HG02623 (cell line): ENCODE results near the gene FTL.
"Not testable (repeated sequence)": the region's sequence is repeated elsewhere in the genome, so short reads cannot be mapped to it uniquely, and the experiment has no call there.

Experiments
- ATAC-seq: cut with Tn5 transposase; IDR thresholded peaks from one replicate; pipeline ENCODE4 v1.9.1; 2021; ENCODE audit warnings: moderate library complexity; ENCODE audit not compliant: unreplicated experiment

FTL gene

DNA sequence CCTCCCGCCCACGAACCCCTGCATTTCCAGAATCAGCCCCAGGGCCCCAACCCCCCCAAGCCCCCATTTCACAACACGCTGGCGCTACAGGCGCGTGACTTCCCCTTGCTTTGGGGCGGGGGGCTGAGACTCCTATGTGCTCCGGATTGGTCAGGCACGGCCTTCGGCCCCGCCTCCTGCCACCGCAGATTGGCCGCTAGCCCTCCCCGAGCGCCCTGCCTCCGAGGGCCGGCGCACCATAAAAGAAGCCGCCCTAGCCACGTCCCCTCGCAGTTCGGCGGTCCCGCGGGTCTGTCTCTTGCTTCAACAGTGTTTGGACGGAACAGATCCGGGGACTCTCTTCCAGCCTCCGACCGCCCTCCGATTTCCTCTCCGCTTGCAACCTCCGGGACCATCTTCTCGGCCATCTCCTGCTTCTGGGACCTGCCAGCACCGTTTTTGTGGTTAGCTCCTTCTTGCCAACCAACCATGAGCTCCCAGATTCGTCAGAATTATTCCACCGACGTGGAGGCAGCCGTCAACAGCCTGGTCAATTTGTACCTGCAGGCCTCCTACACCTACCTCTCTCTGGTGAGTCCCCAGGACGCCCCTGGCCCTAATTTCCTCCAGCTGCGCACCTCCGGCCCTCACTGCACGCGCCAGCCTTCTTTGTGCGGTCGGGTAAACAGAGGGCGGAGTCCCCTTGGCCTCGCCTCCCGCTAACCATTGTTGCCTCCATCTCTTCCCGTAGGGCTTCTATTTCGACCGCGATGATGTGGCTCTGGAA lies at the start of gene FTL:
TSS of gene FTL (plus strand) at position 270 of the 766 bp plus-strand sequence. CDS start at position 469, 199 bp downstream.
- ATAC-seq: peak; percentile 59

- ATAC-seq: no peak
Measured at GRCh38 chr19:48915757-48916156, 49.4 kb upstream of the FTL start.

DNA sequence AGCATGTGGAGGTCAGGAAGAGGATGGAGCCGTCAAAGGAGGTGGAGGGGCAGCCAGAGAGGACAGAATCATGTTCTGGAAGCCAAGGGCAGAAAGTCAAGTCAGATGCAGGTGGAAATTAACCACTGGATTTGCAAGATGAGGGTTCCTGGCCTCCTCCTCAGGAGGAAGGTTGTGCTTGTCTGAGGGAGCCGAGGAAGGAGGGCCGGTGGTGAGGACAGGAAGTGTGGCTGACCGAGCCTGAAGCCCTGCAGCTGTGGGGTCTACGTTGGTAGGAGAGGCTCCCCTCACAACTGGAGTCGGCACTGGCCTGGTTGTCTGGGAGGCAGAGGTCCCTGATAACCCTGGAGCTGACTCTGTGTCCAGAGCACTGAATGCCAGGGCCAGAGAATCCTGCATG lies 47.0 kb upstream of the FTL start:
- ATAC-seq: no peak

- ATAC-seq: no peak
Measured at GRCh38 chr19:48918801-48919247, 46.3 kb upstream of the FTL start.

GRCh38 chr19:48919271-48919670 lies 45.8 kb upstream of the FTL start:
- not testable (repeated sequence) for ATAC-seq

- no peak for ATAC-seq
Measured at GRCh38 chr19:48920949-48921348, 44.2 kb upstream of the FTL start.

GRCh38 chr19:48921721-48922500 lies 43.2 kb upstream of the FTL start:
- ATAC-seq: no peak

DNA sequence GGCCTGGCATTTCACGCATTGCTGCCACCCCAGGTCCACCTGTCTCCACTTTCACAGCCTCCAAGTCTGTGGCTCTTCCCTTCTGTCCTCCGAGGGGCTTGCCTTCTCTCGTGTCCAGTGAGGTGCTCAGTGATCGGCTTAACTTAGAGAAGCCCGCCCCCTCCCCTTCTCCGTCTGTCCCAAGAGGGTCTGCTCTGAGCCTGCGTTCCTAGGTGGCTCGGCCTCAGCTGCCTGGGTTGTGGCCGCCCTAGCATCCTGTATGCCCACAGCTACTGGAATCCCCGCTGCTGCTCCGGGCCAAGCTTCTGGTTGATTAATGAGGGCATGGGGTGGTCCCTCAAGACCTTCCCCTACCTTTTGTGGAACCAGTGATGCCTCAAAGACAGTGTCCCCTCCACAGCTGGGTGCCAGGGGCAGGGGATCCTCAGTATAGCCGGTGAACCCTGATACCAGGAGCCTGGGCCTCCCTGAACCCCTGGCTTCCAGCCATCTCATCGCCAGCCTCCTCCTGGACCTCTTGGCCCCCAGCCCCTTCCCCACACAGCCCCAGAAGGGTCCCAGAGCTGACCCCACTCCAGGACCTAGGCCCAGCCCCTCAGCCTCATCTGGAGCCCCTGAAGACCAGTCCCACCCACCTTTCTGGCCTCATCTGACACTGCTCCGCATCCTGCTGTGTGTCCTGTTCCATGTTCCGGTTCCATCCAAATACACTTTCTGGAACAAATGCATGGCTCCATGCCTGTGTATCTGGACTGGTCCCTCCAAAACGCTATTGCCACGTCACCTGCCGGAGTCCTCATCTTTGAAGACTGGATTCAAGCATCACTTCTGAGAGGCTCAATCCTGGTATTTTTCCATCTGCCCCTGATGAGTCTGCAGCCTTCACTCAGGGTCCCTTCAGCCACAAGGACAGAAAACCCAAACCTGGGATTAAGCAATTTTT lies 42.3 kb upstream of the FTL start:
- ATAC-seq: no peak

GRCh38 chr19:48925240-48925843 lies 39.8 kb upstream of the FTL start:
- no peak for ATAC-seq

- not testable (repeated sequence) for ATAC-seq
Measured at GRCh38 chr19:48925890-48926289, 39.2 kb upstream of the FTL start.

DNA sequence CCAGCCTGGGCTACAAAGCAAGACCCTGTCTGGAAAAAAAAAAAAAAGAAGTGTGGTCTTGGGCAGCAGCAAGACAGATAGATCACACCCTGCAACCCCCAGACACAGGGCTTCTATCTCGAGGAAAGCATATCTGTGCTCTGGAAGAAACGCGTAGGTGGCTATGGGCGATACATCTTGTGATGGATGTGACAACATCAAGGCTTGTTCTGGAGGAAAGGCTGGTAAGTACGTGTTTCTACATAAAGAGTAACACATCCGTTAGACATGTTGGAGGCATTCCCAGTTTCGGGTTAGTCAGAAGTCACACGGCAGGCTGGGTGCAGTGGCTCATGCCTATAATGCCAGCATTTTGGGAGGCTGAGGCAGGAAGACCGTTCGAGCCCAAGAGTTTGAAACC lies 38.2 kb upstream of the FTL start:
- no peak for ATAC-seq

DNA sequence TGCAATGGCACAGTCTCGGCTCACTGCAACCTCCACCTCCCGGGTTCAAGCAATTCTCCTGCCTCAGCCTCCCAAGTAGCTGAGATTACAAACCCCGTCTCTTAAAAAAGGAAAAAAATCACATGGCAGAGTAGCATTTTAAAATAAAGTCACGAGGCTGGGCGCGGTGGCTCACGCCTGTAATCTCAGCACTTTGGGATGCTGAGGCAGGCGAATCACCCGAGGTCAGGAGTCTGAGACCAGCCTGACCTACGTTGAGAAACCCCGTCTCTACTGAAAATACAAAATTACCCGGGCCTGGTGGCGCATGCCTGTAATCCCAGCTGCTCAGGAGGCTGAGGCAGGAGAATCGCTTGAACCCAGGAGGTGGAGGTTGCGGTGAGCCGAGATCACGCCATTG lies 37.4 kb upstream of the FTL start:
- ATAC-seq: not testable (repeated sequence)

DNA sequence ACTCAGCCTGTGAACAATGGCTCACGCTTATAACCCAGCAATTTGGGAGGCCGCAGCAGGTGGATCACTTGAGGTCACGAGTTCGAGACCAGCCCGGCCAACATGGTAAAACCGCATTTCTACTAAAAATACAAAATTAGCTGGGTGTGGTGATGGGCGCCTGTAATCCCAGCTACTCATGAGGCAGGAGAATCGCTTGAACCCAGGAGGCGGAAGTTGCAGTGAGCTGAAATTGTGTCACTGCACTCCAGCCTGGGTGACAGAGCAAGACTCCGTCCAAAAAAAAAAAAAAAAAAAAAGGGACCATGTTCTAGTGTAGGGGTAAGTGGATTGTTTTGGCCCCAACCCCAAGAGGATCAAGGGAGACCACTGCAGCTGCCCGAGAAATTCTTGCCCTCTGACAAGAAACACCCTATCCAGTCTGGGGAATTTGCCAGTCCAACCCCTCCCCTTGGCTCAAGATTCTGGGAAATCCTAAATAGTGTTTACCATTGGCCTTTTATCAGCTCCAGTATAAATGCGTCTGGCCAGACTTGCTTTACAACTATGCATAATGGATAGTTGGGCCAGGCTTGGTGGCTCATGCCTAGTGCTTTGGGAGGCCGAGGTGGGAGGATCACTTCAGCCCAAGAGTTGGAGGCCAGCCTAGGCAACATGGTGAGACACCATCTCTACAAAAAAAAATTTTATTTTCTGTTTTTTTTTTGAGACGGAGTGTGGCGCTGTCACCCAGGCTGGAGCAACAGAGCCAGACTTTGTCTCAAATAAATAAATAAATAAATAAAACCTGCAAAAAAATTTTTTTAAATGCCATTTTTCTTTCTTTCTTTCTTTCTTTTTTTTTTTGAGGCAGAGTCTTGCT lies 36.7 kb upstream of the FTL start:
- ATAC-seq: no peak

DNA sequence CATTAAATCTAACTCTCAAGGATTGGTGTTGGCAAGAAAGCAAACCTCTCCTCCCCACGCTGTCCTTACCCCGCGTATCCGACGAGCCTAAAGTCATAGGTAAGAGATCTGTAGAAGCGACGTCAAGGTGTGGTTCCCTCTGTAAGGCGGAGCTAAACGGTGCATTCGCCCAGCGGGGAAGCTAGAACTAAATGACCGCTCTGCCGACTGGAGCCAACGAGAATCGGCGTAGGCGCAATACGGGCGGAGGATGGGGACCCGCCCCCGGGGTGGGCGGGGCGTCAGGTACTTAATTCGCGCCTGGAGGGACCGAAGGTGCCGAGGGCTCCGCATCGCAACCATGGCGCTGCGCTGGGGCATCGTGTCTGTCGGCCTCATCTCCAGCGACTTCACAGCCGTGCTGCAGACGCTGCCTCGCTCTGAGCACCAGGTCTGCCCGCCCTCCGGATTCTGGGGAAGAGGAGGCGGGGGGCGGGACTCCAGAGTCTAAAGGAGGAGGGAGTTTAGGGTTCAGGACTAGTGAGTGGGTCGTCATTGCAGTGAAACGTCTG lies 31.7 kb upstream of the FTL start, which contains the start of gene DHDH:
TSS of gene DHDH (plus strand) at position 318 of the 551 bp plus-strand sequence. CDS start at position 341, 23 bp downstream.
- no peak for ATAC-seq

- no peak for ATAC-seq
Measured at GRCh38 chr19:48934837-48935236, 30.3 kb upstream of the FTL start.

- ATAC-seq: no peak
Measured at GRCh38 chr19:48935864-48936263, 29.2 kb upstream of the FTL start.

GRCh38 chr19:48938256-48938655 lies 26.9 kb upstream of the FTL start:
- ATAC-seq: no peak

DNA sequence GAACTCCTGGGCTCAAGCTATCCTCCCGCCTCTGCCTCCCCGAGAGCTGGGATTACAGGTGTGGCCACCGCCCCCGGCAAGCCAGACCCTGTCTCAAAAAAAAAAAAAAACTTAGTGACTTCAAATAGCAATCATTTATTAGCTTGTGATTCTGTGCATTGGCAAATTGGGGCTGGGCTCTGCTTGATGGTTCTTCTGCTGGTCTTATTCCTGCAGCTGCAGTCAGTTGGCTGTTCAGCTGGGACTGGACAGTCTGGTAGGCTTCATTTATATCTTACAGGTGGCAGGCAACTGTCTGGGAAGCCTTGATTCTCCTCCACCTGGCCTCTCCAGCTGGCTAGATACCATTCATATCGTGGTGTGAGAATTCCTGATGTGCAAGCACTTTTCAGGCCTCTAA lies 24.2 kb upstream of the FTL start:
- ATAC-seq: no peak

- no peak for ATAC-seq
Measured at GRCh38 chr19:48943081-48943480, 22.0 kb upstream of the FTL start.
